ENCODE measurements around the gene POU2F3.

The POU2F3 gene

DNA sequence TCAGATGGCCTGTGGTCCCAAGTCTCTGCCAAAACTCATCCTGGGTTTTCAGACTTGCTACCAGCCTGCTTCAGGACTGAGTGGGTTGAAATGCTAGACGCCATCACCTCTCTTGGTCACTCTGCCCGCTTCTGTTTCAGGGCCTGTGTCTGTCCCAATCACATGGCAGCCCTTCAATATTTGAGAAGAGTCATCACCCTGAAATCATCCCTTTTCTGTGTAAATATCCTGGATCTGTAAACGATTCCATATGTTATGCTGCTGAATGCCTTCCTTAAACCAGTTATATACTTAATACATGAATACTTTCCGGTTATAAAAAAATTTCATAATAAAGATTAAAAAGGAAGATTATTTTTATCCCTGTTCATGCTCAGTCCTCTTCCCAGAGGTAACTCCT lies 45.3 kb downstream of the POU2F3 start:
- H3K27me3 ChIP-seq = peaks cover 48% of the 10 kb centered on the region
- no peaks in the 10 kb centered on the region for H3K4me1 ChIP-seq (ENCODE audit: control insufficient read depth in 1 of 2, insufficient read depth in 1 of 2, low read depth in 1 of 2, low read length in 1 of 2)
- no peaks in the 10 kb centered on the region for H3K36me3 ChIP-seq
- no peaks in the 10 kb centered on the region for H3K9me3 ChIP-seq
- H3K4me3 ChIP-seq (ENCODE audit: low read depth in 1 of 2, low read length in 1 of 2) = no peak overlapping the region
- TF ChIP-seq, protein P1, sequence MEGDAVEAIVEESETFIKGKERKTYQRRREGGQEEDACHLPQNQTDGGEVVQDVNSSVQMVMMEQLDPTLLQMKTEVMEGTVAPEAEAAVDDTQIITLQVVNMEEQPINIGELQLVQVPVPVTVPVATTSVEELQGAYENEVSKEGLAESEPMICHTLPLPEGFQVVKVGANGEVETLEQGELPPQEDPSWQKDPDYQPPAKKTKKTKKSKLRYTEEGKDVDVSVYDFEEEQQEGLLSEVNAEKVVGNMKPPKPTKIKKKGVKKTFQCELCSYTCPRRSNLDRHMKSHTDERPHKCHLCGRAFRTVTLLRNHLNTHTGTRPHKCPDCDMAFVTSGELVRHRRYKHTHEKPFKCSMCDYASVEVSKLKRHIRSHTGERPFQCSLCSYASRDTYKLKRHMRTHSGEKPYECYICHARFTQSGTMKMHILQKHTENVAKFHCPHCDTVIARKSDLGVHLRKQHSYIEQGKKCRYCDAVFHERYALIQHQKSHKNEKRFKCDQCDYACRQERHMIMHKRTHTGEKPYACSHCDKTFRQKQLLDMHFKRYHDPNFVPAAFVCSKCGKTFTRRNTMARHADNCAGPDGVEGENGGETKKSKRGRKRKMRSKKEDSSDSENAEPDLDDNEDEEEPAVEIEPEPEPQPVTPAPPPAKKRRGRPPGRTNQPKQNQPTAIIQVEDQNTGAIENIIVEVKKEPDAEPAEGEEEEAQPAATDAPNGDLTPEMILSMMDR (IDR thresholded peaks at IDR 0.05) = no peak
- no peak overlapping the region for H3K27ac ChIP-seq

DNA sequence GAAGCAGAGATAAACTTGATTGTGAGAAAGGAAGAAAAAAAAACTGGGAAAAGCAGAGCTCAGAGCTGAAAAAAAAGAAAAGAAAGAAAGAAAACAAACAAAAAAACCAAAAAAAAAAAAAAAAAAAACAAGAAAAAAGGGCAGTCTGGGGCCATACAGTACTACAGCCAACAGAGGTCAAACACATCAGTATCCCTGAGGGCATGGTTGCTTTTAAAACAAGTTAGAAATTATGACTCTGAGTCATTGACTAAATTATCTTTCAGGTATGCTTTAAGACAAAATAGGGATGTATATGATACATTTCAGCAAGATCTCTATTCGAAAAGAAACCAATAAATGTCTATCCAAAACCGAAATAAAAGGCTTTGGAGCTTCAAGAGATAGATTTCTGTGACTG lies 48.1 kb downstream of the POU2F3 start:
- Histone ChIP-seq H3K9me3 (no peaks in the 10 kb centered on the region), H3K27me3 (peaks cover 60% of the 10 kb centered on the region), H3K36me3 (no peaks in the 10 kb centered on the region), H3K4me3 (ENCODE audit: low read depth in 1 of 2, low read length in 1 of 2) (no peak overlapping the region), H3K4me1 (ENCODE audit: control insufficient read depth in 1 of 2, insufficient read depth in 1 of 2, low read depth in 1 of 2, low read length in 1 of 2) (peaks cover 1 to 3% of the 10 kb centered on the region in 2 experiments), H3K27ac (no peak overlapping the region)
- TF ChIP-seq, protein P1 (IDR thresholded peaks at IDR 0.05) = no peak

DNA sequence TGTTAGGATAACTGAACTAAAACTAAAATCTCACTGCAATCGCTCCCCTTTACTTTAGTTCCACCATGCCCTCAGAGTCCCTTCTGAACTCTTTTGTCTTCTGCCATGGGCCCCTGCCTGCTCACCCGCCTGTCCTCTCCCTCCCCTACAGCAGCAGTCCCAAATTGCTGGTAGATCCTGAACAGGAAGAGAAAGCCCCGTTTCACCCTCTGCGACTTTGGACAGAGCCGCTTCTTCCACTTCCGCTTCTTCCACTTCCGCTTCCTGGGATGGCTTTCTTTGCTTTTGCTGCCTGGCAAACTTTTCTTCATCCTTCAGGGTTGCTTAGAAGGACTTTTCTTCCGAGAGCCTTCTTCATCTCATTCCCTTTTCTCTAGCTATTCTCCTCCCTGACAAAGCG lies 49.5 kb downstream of the POU2F3 start:
- Histone ChIP-seq H3K4me3 (ENCODE audit: low read depth in 1 of 2, low read length in 1 of 2) (no peak overlapping the region), H3K27me3 (peaks cover 63% of the 10 kb centered on the region)

DNA sequence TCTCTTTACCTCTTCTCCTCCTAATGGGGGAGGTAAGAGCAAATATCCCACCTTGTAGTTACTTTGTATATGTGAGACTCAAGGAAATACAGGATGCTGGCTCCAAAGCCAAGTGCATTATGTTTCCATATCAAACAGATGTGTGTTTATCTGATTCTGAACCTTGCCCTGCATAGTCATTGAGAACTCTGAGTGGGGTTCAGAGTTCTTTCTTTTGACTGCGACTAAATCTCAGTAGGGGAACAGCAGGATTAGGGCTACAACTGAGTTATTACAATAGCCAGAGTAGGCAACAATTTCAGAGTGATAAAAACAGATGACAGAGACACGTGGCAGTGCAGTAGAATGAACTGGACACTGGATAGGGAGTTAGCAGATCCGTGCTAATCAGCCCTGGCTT lies 51.0 kb downstream of the POU2F3 start:
- Histone ChIP-seq H3K36me3 (no peaks in the 10 kb centered on the region), H3K9me3 (no peaks in the 10 kb centered on the region), H3K27ac (no peak overlapping the region), H3K4me3 (ENCODE audit: low read depth in 1 of 2, low read length in 1 of 2) (no peak overlapping the region), H3K27me3 (peaks cover 78% of the 10 kb centered on the region), H3K4me1 (ENCODE audit: control insufficient read depth in 1 of 2, insufficient read depth in 1 of 2, low read depth in 1 of 2, low read length in 1 of 2) (peaks cover 10 to 13% of the 10 kb centered on the region in 2 experiments)
- TF ChIP-seq, protein P1 (IDR thresholded peaks at IDR 0.05) = no peak

More for the DNA sequence above, 49.5 kb downstream of the POU2F3 start:
- H3K27ac ChIP-seq = no peak overlapping the region
- peaks cover 10 to 13% of the 10 kb centered on the region in 2 experiments for H3K4me1 ChIP-seq (ENCODE audit: control insufficient read depth in 1 of 2, insufficient read depth in 1 of 2, low read depth in 1 of 2, low read length in 1 of 2)
- TF ChIP-seq, protein P1 (IDR thresholded peaks at IDR 0.05) = no peak
- H3K36me3 ChIP-seq = no peaks in the 10 kb centered on the region
- no peaks in the 10 kb centered on the region for H3K9me3 ChIP-seq

DNA sequence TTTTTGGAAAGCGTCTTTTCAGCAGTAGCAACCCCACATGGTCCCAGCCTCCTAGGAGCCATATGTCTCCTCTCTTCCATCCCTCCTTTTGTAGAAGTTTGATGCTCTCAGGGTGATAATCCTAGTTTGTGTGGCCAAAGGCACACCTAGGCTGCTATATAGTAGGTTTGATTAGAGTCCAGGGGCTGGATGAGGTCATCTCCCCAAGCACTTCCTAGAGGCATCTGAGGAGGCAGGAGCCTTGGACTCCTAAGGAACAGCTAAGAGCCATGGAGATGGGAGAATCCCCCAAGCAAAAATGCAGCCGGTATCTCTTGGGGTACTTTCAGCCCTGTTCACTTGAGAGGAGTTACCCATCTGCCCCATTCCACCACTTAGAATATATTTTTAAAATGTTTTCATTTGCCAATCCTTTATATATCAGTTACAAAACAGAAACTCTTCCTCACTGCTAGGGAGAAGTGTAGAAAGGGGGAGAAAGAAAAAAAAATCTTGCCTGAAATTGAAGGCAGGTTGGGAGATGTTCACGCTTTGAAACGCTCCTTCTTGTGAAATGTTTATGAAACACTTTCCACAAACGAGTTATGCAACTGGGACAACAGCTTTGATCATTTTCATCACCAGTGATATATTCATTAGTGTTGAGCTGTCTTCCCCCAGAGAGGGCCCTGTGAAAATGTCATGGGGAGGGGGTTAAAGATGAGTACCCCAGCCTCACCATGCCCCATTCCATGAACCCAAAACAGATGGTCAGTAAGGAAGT lies 53.3 kb downstream of the POU2F3 start:
- no peaks in the 10 kb centered on the region for H3K36me3 ChIP-seq
- H3K27me3 ChIP-seq = peaks cover 86% of the 10 kb centered on the region
- H3K27ac ChIP-seq = no peak overlapping the region
- H3K4me3 ChIP-seq (ENCODE audit: low read depth in 1 of 2, low read length in 1 of 2) = no peak overlapping the region
- no peaks in the 10 kb centered on the region for H3K9me3 ChIP-seq
- peaks cover 10 to 13% of the 10 kb centered on the region in 2 experiments for H3K4me1 ChIP-seq (ENCODE audit: control insufficient read depth in 1 of 2, insufficient read depth in 1 of 2, low read depth in 1 of 2, low read length in 1 of 2)
- TF ChIP-seq, protein P1 (IDR thresholded peaks at IDR 0.05) = no peak

Measured in neutrophil (primary cell).